IMR-90 (cell line): Measurements from ENCODE around the gene POM121. TPM values are rescaled to one million over a fixed set of nuclear protein-coding genes. Genes with fewer than 3 reads are reported as not detected.
"Not testable (repeated sequence)": the region's sequence is repeated elsewhere in the genome, so short reads cannot be mapped to it uniquely, and the experiment has no call there.

Experiments used
- ATAC-seq: fragments of 200-7000 bp; cut with Tn5 transposase; 2 replicates; pipeline ENCODE4 v1.9.1; 2020; ENCODE audit warnings: low read depth, mild to moderate bottlenecking, moderate library complexity
- BruUV-seq: library from RNA; stranded (reverse); fragments of 400-500 nt; replicated peaks from 2 replicates; lab custom pipeline; 2021; lab: Mats Ljungman, UMichigan
- CTCF ChIA-PET: fragments of 300-600 bp; formaldehyde crosslinking; extraction: SDS; loops from one replicate; lab custom pipeline; 2021; ENCODE audit warnings: antibody characterized with exemption; lab: Yijun Ruan, JAX
- POLR2A ChIA-PET: fragments of 300-600 bp; sonication (Branson Sonifier 250); formaldehyde crosslinking; loops from one replicate; lab custom pipeline; 2022; ENCODE audit warnings: antibody characterized with exemption; ENCODE audit not compliant: unreplicated experiment; lab: Charles Lee
- DNase-seq: peaks from one replicate; pipeline ENCODE4 v3.0.0; 2013
- H2AFZ ChIP-seq: replicated peaks from 2 replicates; pipeline ENCODE3; 2013; ENCODE audit warnings: low read length, mild to moderate bottlenecking; ENCODE audit not compliant: poor library complexity
- H2AK5ac ChIP-seq: 2 replicates; pipeline ENCODE4 v1.6.1; 2013; ENCODE audit warnings: low read depth, low read length, inconsistent platforms
- H2AK9ac ChIP-seq: replicated peaks from 2 replicates; pipeline ENCODE3; 2013; ENCODE audit warnings: mild to moderate bottlenecking, low read depth, low read length, moderate library complexity; ENCODE audit not compliant: poor library complexity
- H2BK120ac ChIP-seq: 2 replicates; pipeline ENCODE4 v1.6.1; 2013; ENCODE audit warnings: low read depth, low read length, inconsistent platforms
- H2BK15ac ChIP-seq: 3 replicates; pipeline ENCODE4 v1.6.1; 2013; ENCODE audit warnings: low read depth, low read length, inconsistent platforms
- H2BK20ac ChIP-seq: 2 replicates; pipeline ENCODE4 v1.6.1; 2013; ENCODE audit warnings: low read depth, mild to moderate bottlenecking, inconsistent platforms, low read length, moderate library complexity
- H2BK5ac ChIP-seq: 2 replicates; pipeline ENCODE4 v1.6.1; 2013; ENCODE audit warnings: mild to moderate bottlenecking, low read depth, low read length, inconsistent platforms; ENCODE audit not compliant: poor library complexity, severe bottlenecking
- H3K14ac ChIP-seq: replicated peaks from 2 replicates; pipeline ENCODE4 v1.6.1; 2013; ENCODE audit warnings: low read depth, low read length, inconsistent platforms
- H3K18ac ChIP-seq: 2 replicates; pipeline ENCODE4 v1.6.1; 2013; ENCODE audit warnings: low read depth, low read length, control low read depth
- H3K23ac ChIP-seq: 2 replicates; pipeline ENCODE4 v1.6.1; 2013; ENCODE audit warnings: low read depth, low read length, inconsistent platforms
- H3K27ac ChIP-seq: 2 replicates; pipeline ENCODE4 v1.5.1; 2013; ENCODE audit warnings: mild to moderate bottlenecking, control low read depth, low read length; ENCODE audit not compliant: insufficient read depth
- H3K27me3 ChIP-seq: 2 replicates; pipeline ENCODE4 v1.6.1; 2013; ENCODE audit warnings: low read length; ENCODE audit not compliant: control insufficient read depth, insufficient read depth
- H3K36me3 ChIP-seq: 2 replicates; pipeline ENCODE4 v1.6.1; 2013; ENCODE audit warnings: low read length, mixed read lengths; ENCODE audit not compliant: control insufficient read depth, insufficient read depth
- H3K4ac ChIP-seq: 2 replicates; pipeline ENCODE4 v1.6.1; 2013; ENCODE audit warnings: low read depth, low read length, inconsistent platforms
- H3K4me1 ChIP-seq: 2 replicates; pipeline ENCODE4 v1.6.1; 2013; ENCODE audit warnings: low read length, mixed read lengths; ENCODE audit not compliant: control insufficient read depth, insufficient read depth
- H3K4me2 ChIP-seq: 2 replicates; pipeline ENCODE4 v1.6.1; 2013; ENCODE audit warnings: low read depth, mild to moderate bottlenecking, control low read depth, low read length, moderate library complexity
- H3K4me3 ChIP-seq: 2 replicates; pipeline ENCODE4 v1.5.1; 2013; ENCODE audit warnings: low read depth, mild to moderate bottlenecking, control low read depth, low read length, moderate library complexity; ENCODE audit not compliant: insufficient read depth
- H3K56ac ChIP-seq: 2 replicates; pipeline ENCODE4 v1.6.1; 2013; ENCODE audit warnings: low read length, inconsistent platforms; ENCODE audit not compliant: insufficient read depth; ENCODE audit errors: extremely low read depth
- H3K79me1 ChIP-seq, 2 experiments: 2 replicates each; pipeline ENCODE4 v1.6.1; 2013; ENCODE audit warnings: low read length in 2 of 2, inconsistent platforms in 1 of 2, low read depth in 1 of 2
- H3K9ac ChIP-seq: 2 replicates; pipeline ENCODE4 v1.6.1; 2013; ENCODE audit warnings: low read depth, low read length, control low read depth
- H3K9me1 ChIP-seq: 2 replicates; pipeline ENCODE4 v1.6.1; 2013; ENCODE audit warnings: low read length, inconsistent platforms; ENCODE audit not compliant: insufficient read depth
- H3K9me3 ChIP-seq: 2 replicates; pipeline ENCODE4 v1.6.1; 2013; ENCODE audit warnings: low read length; ENCODE audit not compliant: control insufficient read depth, insufficient read depth
- H4K20me1 ChIP-seq: 2 replicates; pipeline ENCODE4 v1.6.1; 2013; ENCODE audit warnings: low read length, inconsistent platforms; ENCODE audit not compliant: insufficient read depth
- H4K5ac ChIP-seq: 2 replicates; pipeline ENCODE4 v1.6.1; 2013; ENCODE audit warnings: mild to moderate bottlenecking, low read depth, low read length, control low read depth
- H4K8ac ChIP-seq, 2 experiments: 2 replicates each; pipeline ENCODE4 v1.6.1; 2013; ENCODE audit warnings: low read depth in 2 of 2, low read length in 2 of 2, control low read depth in 1 of 2, inconsistent platforms in 1 of 2
- H4K91ac ChIP-seq: 2 replicates; pipeline ENCODE4 v1.6.1; 2013; ENCODE audit warnings: low read depth, low read length, inconsistent platforms; ENCODE audit not compliant: insufficient read depth
- CTCF ChIP-seq: conservative IDR thresholded peaks from 2 replicates; pipeline ENCODE4 v1.5.1; 2012; ENCODE audit warnings: mild to moderate bottlenecking, low read depth, low read length, improper control_type of control experiment
- WGBS, 2 experiments: methylation state at CpG; one replicate each; pipeline versions ENCODE4 v1.1.5 to v1.1.7; 2013; ENCODE audit warnings: missing lambda C conversion rate in 2 of 2; ENCODE audit not compliant: insufficient read length in 1 of 2; ENCODE audit errors: extremely low coverage in 2 of 2; 5-methylcytosine and 5-hydroxymethylcytosine counted together
- dilution Hi-C: fragments of 300-500 bp; cut with HindIII; formaldehyde crosslinking; loops from one replicate; pipeline ENCODE4 v1.14.3; 2018; ENCODE audit warnings: low sequenced_read_pairs; ENCODE audit not compliant: unreplicated experiment
- in situ Hi-C: fragments of 300-500 bp; cut with MboI; formaldehyde crosslinking; loops from 3 replicates; pipeline ENCODE4 v1.14.3; 2019; ENCODE audit warnings: low sequenced_read_pairs, inconsistent platforms, mixed read lengths
- intact Hi-C: fragments of 100-400 bp; cut with micrococcal nuclease; formaldehyde crosslinking; loops from 2 replicates; pipeline ENCODE4 v1.10.0; 2022
- polyA plus RNA-seq, 3 experiments: library from polyadenylated mRNA; depleted of rRNA; stranded (reverse); fragments of >200 nt; gene quantifications; 2 replicates each; pipeline ENCODE4 v1.2.3, GENCODE V29; 2012; ENCODE audit warnings: low replicate concordance in 1 of 3
- total RNA-seq: library from RNA; depleted of rRNA; stranded (reverse); fragments of >200 nt; gene quantifications from 2 replicates; pipeline ENCODE4 v1.2.3, GENCODE V29; 2012

The POM121 gene
- total and polyA plus RNA-seq, 2 of the 4 experiments (the other 2 are of a cell fraction): 1.8 to 15.5 TPM

- H3K27ac ChIP-seq, H2AK5ac ChIP-seq, H3K56ac ChIP-seq, H3K4me3 ChIP-seq, H4K91ac ChIP-seq, H2AFZ ChIP-seq, H3K9me1 ChIP-seq, DNase-seq, H4K8ac ChIP-seq, H2BK20ac ChIP-seq, BruUV-seq, H3K4ac ChIP-seq, H3K14ac ChIP-seq, CTCF ChIA-PET, H3K27me3 ChIP-seq, H4K5ac ChIP-seq, H3K9me3 ChIP-seq, H2BK120ac ChIP-seq, H2BK15ac ChIP-seq, H3K23ac ChIP-seq, H2AK9ac ChIP-seq, H3K4me2 ChIP-seq, H3K9ac ChIP-seq, in situ Hi-C loops, H4K20me1 ChIP-seq, H3K4me1 ChIP-seq, dilution Hi-C loops, H3K79me1 ChIP-seq, H2BK5ac ChIP-seq, POLR2A ChIA-PET, intact Hi-C loops, H3K18ac ChIP-seq: not testable (repeated sequence)
- no CpG with 5 or more reads among the region's 22 CpGs for WGBS, 2 experiments
- TF ChIP-seq CTCF: 0 out of 2 replicates have a peak, but pooled peaks have one; percentile 8
- ATAC-seq: peak; percentile 35; the same call in 1 of the 2 replicates
- peaks cover 15% of the 10 kb centered on the region; the same call in 1 of the 2 replicates for H3K36me3 ChIP-seq
Observed at GRCh38 chr7:72946130-72946745, 21.3 kb downstream of the POM121 start.

- dilution Hi-C loops, POLR2A ChIA-PET: not testable (repeated sequence)
Observed at GRCh38 chr7:72948714-72949113, 23.8 kb downstream of the POM121 start.

More at GRCh38 chr7:72948714-72949113, 23.8 kb downstream of the POM121 start:
- H3K18ac ChIP-seq, H2AK5ac ChIP-seq, CTCF ChIA-PET, H3K4me1 ChIP-seq, H2AFZ ChIP-seq, H3K9me1 ChIP-seq, H2BK15ac ChIP-seq, H3K14ac ChIP-seq, H3K27ac ChIP-seq, H4K20me1 ChIP-seq, H3K27me3 ChIP-seq, H3K56ac ChIP-seq, H4K8ac ChIP-seq, H3K79me1 ChIP-seq, H3K9ac ChIP-seq, H3K23ac ChIP-seq, DNase-seq, H2AK9ac ChIP-seq, H3K4me3 ChIP-seq, in situ Hi-C loops, H4K91ac ChIP-seq, H4K5ac ChIP-seq, H2BK5ac ChIP-seq, intact Hi-C loops, H3K9me3 ChIP-seq, BruUV-seq, H3K4ac ChIP-seq, ATAC-seq, H2BK120ac ChIP-seq, H2BK20ac ChIP-seq, H3K4me2 ChIP-seq: not testable (repeated sequence)
- peaks cover 10% of the 10 kb centered on the region; the same call in 1 of the 2 replicates for H3K36me3 ChIP-seq
- WGBS, 2 experiments: 93% methylated on average over 3 of the region's 23 CpGs; no CpG with 5 or more reads in 1 of the 2 experiments
